NK-92 (cell line): ENCODE measurements around the gene SWT1.
A peak's percentile ranks its signal among the peaks of the same experiment; 100 is the strongest.

Source experiments
- DNase-seq: peaks from one replicate; lab custom pipeline; 2025; ENCODE audit not compliant: unreplicated experiment; lab: John Stamatoyannopoulos, UW

SWT1 gene

DNA sequence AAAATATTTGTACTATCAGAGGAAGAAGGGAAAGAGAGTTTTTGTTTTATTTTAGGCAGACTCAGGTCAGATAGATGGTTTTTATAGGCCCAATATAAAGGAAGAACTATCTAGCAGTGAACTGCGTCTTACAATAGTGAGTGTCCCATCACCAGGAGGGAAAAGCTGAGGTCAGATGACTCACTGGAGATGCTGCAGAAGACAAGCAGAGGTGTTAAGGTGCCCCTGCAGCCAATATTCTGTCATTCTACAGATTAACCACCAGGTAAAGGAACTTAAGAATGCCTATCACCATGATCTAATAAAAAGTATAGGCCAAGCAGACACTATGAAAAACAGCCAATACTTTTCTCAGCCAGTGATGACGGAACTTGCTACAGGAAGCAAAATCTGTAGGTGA lies 130.5 kb downstream of the SWT1 start:
- no peak for DNase-seq

GRCh38 chr1:185288435-185288834 lies 131.5 kb downstream of the SWT1 start:
- DNase-seq, result no peak

GRCh38 chr1:185289880-185290279 lies 132.9 kb downstream of the SWT1 start:
- DNase-seq, result no peak

DNA sequence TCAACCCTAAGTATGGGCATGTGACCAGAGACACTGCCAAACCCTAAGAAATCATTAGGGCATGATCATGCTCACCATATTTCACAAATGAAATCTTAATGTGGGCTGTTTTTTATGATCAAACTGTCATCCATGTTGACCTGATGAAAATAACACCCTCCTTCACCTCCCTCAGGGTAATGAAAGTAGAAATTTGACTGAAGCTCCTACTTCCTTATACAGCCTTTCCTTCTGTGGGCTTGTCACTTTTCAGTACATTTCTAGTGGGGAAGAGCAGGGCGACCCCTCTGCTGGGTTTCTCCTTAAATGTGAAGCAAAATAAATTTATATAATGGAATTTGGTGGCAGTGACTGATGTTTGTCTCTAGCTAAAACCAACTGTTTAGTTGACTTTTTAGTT lies 134.2 kb downstream of the SWT1 start:
- DNase-seq, result no peak

DNA sequence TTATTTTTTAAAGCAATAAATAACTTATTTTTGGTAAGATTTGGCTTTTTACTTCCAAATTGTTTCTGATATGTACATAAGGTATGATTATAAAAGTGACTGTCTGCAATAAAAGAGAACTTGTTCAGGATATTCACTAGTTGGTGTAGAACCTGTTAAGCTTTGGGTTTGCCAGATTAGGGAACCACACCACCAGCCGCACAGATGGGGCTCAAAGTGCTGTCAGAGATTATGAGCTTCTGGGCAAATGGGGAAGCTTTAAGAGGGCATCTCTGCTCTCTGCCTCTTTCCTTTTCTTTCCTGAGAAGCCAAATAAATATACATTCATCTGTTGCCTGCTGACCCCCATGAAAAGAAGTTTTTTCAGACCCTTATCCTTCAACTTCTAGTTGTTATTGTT lies 134.7 kb downstream of the SWT1 start:
- no peak for DNase-seq

GRCh38 chr1:185292237-185292636 lies 135.3 kb downstream of the SWT1 start:
- no peak for DNase-seq

GRCh38 chr1:185293967-185294542 lies 137.1 kb downstream of the SWT1 start:
- no peak for DNase-seq

DNA sequence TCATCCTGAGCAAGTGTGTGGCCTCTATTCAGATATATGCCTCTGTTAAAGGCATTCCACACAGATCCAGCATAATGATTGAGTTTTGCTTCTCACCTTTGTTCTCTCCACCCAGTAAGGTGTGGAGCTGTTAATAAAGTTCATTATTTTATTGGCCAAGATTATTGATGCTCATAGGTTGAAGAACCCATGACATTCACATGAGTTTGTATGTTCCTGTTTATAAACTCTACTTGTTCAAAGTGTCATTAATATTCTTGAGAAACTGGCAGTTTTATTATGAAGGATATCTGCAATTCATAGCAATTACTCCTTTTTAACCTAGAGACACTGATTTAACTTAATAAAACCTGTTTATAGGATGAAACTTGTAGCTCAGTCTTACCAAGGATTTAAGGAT lies 138.1 kb downstream of the SWT1 start:
- DNase-seq, result no peak

GRCh38 chr1:185297982-185298381 lies 141.0 kb downstream of the SWT1 start:
- no peak for DNase-seq

- DNase-seq, result no peak
Observed at GRCh38 chr1:185300152-185300551, 143.2 kb downstream of the SWT1 start.

GRCh38 chr1:185305419-185305818 lies 148.5 kb downstream of the SWT1 start:
- DNase-seq, result no peak

DNA sequence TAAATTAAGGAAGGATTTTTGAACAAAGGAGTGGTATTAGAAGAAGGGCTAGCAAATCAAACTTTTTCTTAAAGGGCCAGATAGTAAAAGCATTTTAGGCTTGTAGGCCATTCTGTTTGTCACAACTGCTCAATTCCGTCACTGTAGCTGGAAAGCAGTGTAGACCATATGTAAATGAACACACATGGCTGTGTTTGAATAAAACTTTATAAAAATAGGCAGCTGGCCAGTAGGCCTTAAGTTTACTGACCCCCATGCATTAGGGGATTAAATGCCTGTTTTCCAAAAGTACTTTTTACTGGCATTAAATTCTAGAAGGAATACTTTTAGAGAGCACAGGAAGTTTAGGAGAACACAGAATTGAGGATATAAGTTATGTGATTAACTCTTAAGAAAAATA lies 151.2 kb downstream of the SWT1 start:
- no peak for DNase-seq

DNA sequence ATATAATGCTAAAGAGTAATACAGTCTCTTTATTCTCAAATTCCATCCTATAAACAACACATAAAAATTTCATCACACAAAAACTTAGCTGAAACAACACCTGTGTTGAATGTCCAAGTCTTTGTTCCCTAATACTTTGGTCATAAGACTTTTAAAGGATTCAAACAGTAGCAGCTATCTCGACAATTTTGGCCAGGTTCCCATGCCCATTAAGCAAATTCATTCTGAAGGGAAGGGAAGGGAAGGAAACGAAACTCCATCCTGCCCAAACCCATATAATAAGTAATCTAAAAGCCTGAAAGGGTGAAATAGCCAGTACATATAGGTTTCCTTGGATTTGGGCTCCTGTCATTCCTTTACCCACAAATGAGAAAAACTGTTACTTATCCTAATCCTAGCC lies 152.6 kb downstream of the SWT1 start:
- DNase-seq, result no peak

- DNase-seq, result no peak
Observed at GRCh38 chr1:185311589-185312225, 154.7 kb downstream of the SWT1 start.

- no peak for DNase-seq
Observed at GRCh38 chr1:185312361-185313138, 155.6 kb downstream of the SWT1 start.

GRCh38 chr1:185314411-185314810 lies 157.4 kb downstream of the SWT1 start:
- DNase-seq, result no peak

GRCh38 chr1:185315445-185316071 lies 158.6 kb downstream of the SWT1 start:
- no peak for DNase-seq

- DNase-seq, result peak; percentile 77
Observed at GRCh38 chr1:185316163-185317033, 159.4 kb downstream of the SWT1 start.

DNA sequence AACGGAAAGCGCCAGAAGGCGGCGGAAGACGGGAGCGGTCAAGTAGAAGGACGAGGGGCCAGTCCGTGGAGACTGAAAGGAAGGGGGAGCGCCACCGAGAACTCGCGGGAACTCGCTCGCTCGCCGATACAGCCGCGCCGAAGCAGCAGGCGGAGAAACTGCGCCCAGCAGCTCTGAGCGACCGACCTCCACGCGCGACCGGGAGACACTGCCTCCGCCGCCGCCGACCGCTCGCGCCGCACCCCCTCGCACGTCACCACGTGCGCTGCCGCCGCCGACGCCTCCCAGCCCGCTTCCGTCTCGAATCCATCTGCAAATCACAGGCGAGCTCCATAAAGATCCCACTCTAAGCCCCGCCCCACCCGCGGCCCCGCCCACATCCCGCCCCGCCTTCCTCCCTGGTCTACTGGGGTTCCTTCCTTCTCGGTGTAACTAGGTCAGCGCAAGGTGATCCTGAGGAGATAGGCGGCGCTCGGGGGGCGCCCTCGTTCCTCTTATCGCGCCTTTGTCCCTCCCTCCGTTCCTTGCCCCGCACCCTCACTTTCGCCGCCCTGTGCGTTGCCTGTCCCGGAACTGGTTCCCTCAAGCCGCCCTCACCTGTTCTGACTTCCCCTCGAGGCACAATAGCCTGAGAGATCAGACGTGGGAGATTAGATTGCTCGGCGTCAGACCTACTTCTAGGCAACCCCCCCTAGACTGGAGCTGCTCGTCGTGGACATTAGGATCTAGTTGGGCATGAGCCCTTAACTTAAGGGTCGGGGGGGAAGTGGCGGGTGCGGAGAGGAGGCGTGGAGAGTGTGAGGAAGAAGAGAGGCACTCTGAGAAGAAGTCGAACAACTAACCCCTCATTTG lies 160.3 kb downstream of the SWT1 start, which contains the start of gene IVNS1ABP:
Gene IVNS1ABP (minus strand): TSS at position 210 of the 852 bp plus-strand sequence. CDS start 7,750 bp downstream, outside the sequence.
- DNase-seq, result peak; percentile 88

DNA sequence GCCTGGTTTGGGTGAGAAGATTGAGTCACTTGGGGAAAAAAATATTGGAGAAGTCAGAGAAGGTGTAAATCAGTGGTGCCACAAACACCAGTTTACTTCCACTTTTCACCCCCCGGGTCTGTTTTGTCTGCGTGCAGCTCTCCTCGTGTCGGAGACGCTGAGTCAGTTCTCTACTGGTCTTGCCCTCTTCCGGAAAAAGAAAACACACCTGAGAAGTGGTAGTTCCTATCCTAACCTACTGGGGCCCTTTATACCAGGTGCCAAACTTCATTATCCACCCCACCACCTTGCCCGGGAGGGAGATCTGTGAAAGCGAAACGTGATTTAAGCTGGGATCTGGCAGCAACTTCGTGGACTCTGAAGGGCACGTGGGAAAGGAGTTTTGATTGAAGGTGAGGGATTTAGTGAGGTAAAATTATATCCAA lies 160.9 kb downstream of the SWT1 start:
- DNase-seq, result no peak
